PC-3 (cell line): ENCODE data around the gene PRKN. TPM values are rescaled to one million over a fixed set of nuclear protein-coding genes. Genes with fewer than 3 reads are reported as not detected.

Experiments used
- ATAC-seq: fragments of 200-7000 bp; cut with Tn5 transposase; 2 replicates; pipeline ENCODE4 v1.9.1; 2020; ENCODE audit warnings: mild to moderate bottlenecking, moderate library complexity
- BruUV-seq: library from RNA; stranded (reverse); fragments of 400-500 nt; replicated peaks from 2 replicates; lab custom pipeline; 2021; lab: Mats Ljungman, UMichigan
- CTCF ChIA-PET: fragments of 300-600 bp; sonication (Branson Sonifier 250); formaldehyde crosslinking; loops from one replicate; lab custom pipeline; 2022; ENCODE audit warnings: antibody characterized with exemption; lab: Charles Lee
- POLR2A ChIA-PET: fragments of 300-600 bp; sonication (Branson Sonifier 250); formaldehyde crosslinking; loops from one replicate; lab custom pipeline; 2022; ENCODE audit warnings: antibody characterized with exemption; ENCODE audit not compliant: unreplicated experiment; lab: Charles Lee
- DNase-seq: peaks from one replicate; pipeline ENCODE4 v3.0.0-alpha.2; 2015
- H2AFZ ChIP-seq: fragments of 300-600 bp; sonication (generic); 2 replicates; pipeline ENCODE4 v1.6.0; 2016; ENCODE audit warnings: antibody characterized with exemption, low read length
- H3F3A ChIP-seq: fragments of 300-600 bp; sonication (generic); one replicate; pipeline ENCODE4 v1.6.0; 2017; ENCODE audit warnings: antibody characterized with exemption, low read length, control low read depth, mild to moderate bottlenecking; ENCODE audit not compliant: unreplicated experiment
- H3K27ac ChIP-seq: fragments of 300-600 bp; sonication (generic); 2 replicates; pipeline ENCODE4 v1.5.1; 2016; ENCODE audit warnings: mild to moderate bottlenecking, low read length
- H3K27me3 ChIP-seq: fragments of 300-600 bp; sonication (generic); 2 replicates; pipeline ENCODE4 v1.6.1; 2016; ENCODE audit warnings: low read length, mixed read lengths
- H3K36me3 ChIP-seq: fragments of 300-600 bp; sonication (generic); 2 replicates; pipeline ENCODE4 v1.6.1; 2016; ENCODE audit warnings: low read depth, mixed run types, low read length, mixed read lengths
- H3K4me1 ChIP-seq: fragments of 300-600 bp; sonication (generic); 2 replicates; pipeline ENCODE4 v1.5.1; 2016; ENCODE audit warnings: low read length; ENCODE audit not compliant: insufficient read depth
- H3K4me2 ChIP-seq: fragments of 300-600 bp; sonication (generic); 2 replicates; pipeline ENCODE4 v1.6.0; 2016; ENCODE audit warnings: low read length
- H3K4me3 ChIP-seq: fragments of 300-600 bp; sonication (generic); 2 replicates; pipeline ENCODE4 v1.5.1; 2016; ENCODE audit warnings: mild to moderate bottlenecking, low read length, mixed read lengths
- H3K79me2 ChIP-seq: fragments of 300-600 bp; sonication (generic); 2 replicates; pipeline ENCODE4 v1.6.1; 2017; ENCODE audit warnings: low read length, mixed read lengths
- H3K9ac ChIP-seq: fragments of 300-600 bp; sonication (generic); 2 replicates; pipeline ENCODE4 v1.6.0; 2016; ENCODE audit warnings: mild to moderate bottlenecking, low read length
- H3K9me2 ChIP-seq: fragments of 300-600 bp; sonication (generic); replicated peaks from 2 replicates; pipeline ENCODE4 v1.6.1; 2016; ENCODE audit warnings: mixed run types, low read length, mixed read lengths
- H3K9me3 ChIP-seq: fragments of 300-600 bp; sonication (generic); 2 replicates; pipeline ENCODE4 v1.6.1; 2016; ENCODE audit warnings: low read length, mixed read lengths
- H4K20me1 ChIP-seq: fragments of 300-600 bp; sonication (generic); 2 replicates; pipeline ENCODE4 v1.6.1; 2016; ENCODE audit warnings: low read length, mixed read lengths
- CTCF ChIP-seq: fragments of 300-600 bp; sonication (generic); conservative IDR thresholded peaks from 2 replicates; pipeline ENCODE4 v1.5.1; 2017; ENCODE audit warnings: antibody characterized with exemption, low read depth, mild to moderate bottlenecking, low read length
- EZH2 ChIP-seq: fragments of 300-600 bp; sonication (generic); IDR thresholded peaks from one replicate; pipeline ENCODE4 v1.6.1; 2017; ENCODE audit warnings: antibody characterized with exemption, mild to moderate bottlenecking, low read length; ENCODE audit not compliant: unreplicated experiment
- EZH2phosphoT487 ChIP-seq: fragments of 300-600 bp; sonication (generic); IDR thresholded peaks from 2 replicates; pipeline ENCODE4 v1.6.1; 2018; ENCODE audit warnings: mild to moderate bottlenecking, antibody characterized with exemption, low read length, borderline replicate concordance
- intact Hi-C: fragments of 100-400 bp; cut with micrococcal nuclease; formaldehyde crosslinking; loops from 2 replicates; pipeline ENCODE4 v1.9.0; 2023
- total RNA-seq: library from RNA; depleted of rRNA; stranded (reverse); fragments of >200 nt; gene quantifications from 2 replicates; pipeline ENCODE4 v1.2.3, GENCODE V29; 2014

Gene PRKN
- total RNA-seq, 1 experiment from 2014 or later, result not detected

- TF ChIP-seq EZH2, result no peak
- TF ChIP-seq EZH2phosphoT487, result no peak
- TF ChIP-seq CTCF, result no peak
- no peaks in the 10 kb centered on the region for H3K9me2 ChIP-seq
- DNase-seq (no peak), ATAC-seq (no peak)
- no peak overlapping the region for H3K4me3 ChIP-seq
- H4K20me1 ChIP-seq, result no peaks in the 10 kb centered on the region
- no peak overlapping the region for H3K4me2 ChIP-seq
- BruUV-seq, result no TSS peak
- no peaks in the 10 kb centered on the region for H3K79me2 ChIP-seq
- H3K36me3 ChIP-seq, result no peaks in the 10 kb centered on the region
- no peaks in the 10 kb centered on the region for H3F3A ChIP-seq
- no peak overlapping the region for H3K27ac ChIP-seq
- no peak overlapping the region for H2AFZ ChIP-seq
- no peaks in the 10 kb centered on the region for H3K27me3 ChIP-seq
- no peaks in the 10 kb centered on the region for H3K9me3 ChIP-seq
- POLR2A ChIA-PET, result no interaction called here
- intact Hi-C loops, result no loop called here
- no peak overlapping the region for H3K9ac ChIP-seq
- CTCF ChIA-PET, result no interaction called here
- H3K4me1 ChIP-seq, result no peaks in the 10 kb centered on the region
Observed at GRCh38 chr6:162315291-162315690, 412.3 kb downstream of the PRKN start.

GRCh38 chr6:162313922-162314660, 413.5 kb downstream of the PRKN start:
- no peak for TF ChIP-seq EZH2phosphoT487
- TF ChIP-seq CTCF, result no peak
- TF ChIP-seq EZH2, result no peak
- BruUV-seq, result no TSS peak
- CTCF ChIA-PET, result no interaction called here
- Histone ChIP-seq H4K20me1 (no peaks in the 10 kb centered on the region), H3K9ac (no peak overlapping the region), H2AFZ (no peak overlapping the region), H3K27me3 (no peaks in the 10 kb centered on the region), H3K4me1 (no peaks in the 10 kb centered on the region), H3K4me2 (no peak overlapping the region), H3K79me2 (no peaks in the 10 kb centered on the region), H3K36me3 (no peaks in the 10 kb centered on the region), H3K9me2 (no peaks in the 10 kb centered on the region), H3K9me3 (no peaks in the 10 kb centered on the region), H3K27ac (no peak overlapping the region), H3K4me3 (no peak overlapping the region), H3F3A (no peaks in the 10 kb centered on the region)
- DNase-seq (no peak), ATAC-seq (no peak)
- intact Hi-C loops, result no loop called here
- POLR2A ChIA-PET, result no interaction called here

GRCh38 chr6:162307865-162308264, 419.7 kb downstream of the PRKN start:
- no peaks in the 10 kb centered on the region for H3K79me2 ChIP-seq
- H3K4me3 ChIP-seq, result no peak overlapping the region
- no peak for TF ChIP-seq CTCF
- no peak for TF ChIP-seq EZH2phosphoT487
- TF ChIP-seq EZH2, result no peak
- no peak for DNase-seq
- ChIA-PET CTCF (no interaction called here), POLR2A (no interaction called here)
- intact Hi-C loops, result no loop called here
- H3K9me2 ChIP-seq, result no peaks in the 10 kb centered on the region
- H4K20me1 ChIP-seq, result no peaks in the 10 kb centered on the region
- H2AFZ ChIP-seq, result no peak overlapping the region
- H3K9ac ChIP-seq, result no peak overlapping the region
- H3K4me1 ChIP-seq, result no peaks in the 10 kb centered on the region
- H3K36me3 ChIP-seq, result no peaks in the 10 kb centered on the region
- BruUV-seq, result no TSS peak
- no peaks in the 10 kb centered on the region for H3K27me3 ChIP-seq
- H3K9me3 ChIP-seq, result no peaks in the 10 kb centered on the region
- H3K27ac ChIP-seq, result no peak overlapping the region
- H3K4me2 ChIP-seq, result no peak overlapping the region
- ATAC-seq, result no peak
- no peaks in the 10 kb centered on the region for H3F3A ChIP-seq
